COLO668 (cell line): ENCODE results near the gene SH3RF1.

Experiments used
- DNase-seq: peaks from one replicate; lab custom pipeline; 2025; ENCODE audit not compliant: unreplicated experiment; lab: John Stamatoyannopoulos, UW

SH3RF1 gene

GRCh38 chr4:169252339-169253112, 18.2 kb downstream of the SH3RF1 start:
- no peak for DNase-seq

GRCh38 chr4:169251291-169252235, 19.2 kb downstream of the SH3RF1 start:
- DNase-seq = no peak

- DNase-seq = no peak
Measured at GRCh38 chr4:169250796-169251195, 20.0 kb downstream of the SH3RF1 start.

GRCh38 chr4:169249999-169250398, 20.8 kb downstream of the SH3RF1 start:
- DNase-seq = no peak

GRCh38 chr4:169249214-169249973, 21.4 kb downstream of the SH3RF1 start:
- no peak for DNase-seq

- DNase-seq = no peak
Measured at GRCh38 chr4:169248645-169249044, 22.1 kb downstream of the SH3RF1 start.

GRCh38 chr4:169246957-169247396, 23.8 kb downstream of the SH3RF1 start:
- no peak for DNase-seq

- DNase-seq = no peak
Measured at GRCh38 chr4:169246279-169246678, 24.5 kb downstream of the SH3RF1 start.

GRCh38 chr4:169245061-169245460, 25.7 kb downstream of the SH3RF1 start:
- no peak for DNase-seq

GRCh38 chr4:169243825-169244609, 26.7 kb downstream of the SH3RF1 start:
- no peak for DNase-seq

- no peak for DNase-seq
Measured at GRCh38 chr4:169241464-169241863, 29.3 kb downstream of the SH3RF1 start.

- no peak for DNase-seq
Measured at GRCh38 chr4:169239221-169239905, 31.4 kb downstream of the SH3RF1 start.

GRCh38 chr4:169238445-169238844, 32.3 kb downstream of the SH3RF1 start:
- no peak for DNase-seq

GRCh38 chr4:169236873-169237626, 33.7 kb downstream of the SH3RF1 start:
- DNase-seq = no peak

GRCh38 chr4:169236078-169236477, 34.7 kb downstream of the SH3RF1 start:
- DNase-seq = no peak

GRCh38 chr4:169234137-169234855, 36.5 kb downstream of the SH3RF1 start:
- DNase-seq = no peak

GRCh38 chr4:169233691-169234090, 37.1 kb downstream of the SH3RF1 start:
- DNase-seq = no peak

- DNase-seq = no peak
Measured at GRCh38 chr4:169231647-169232262, 39.0 kb downstream of the SH3RF1 start.
